ENCODE results near the gene KCNJ1. TPM values are rescaled to one million over a fixed set of nuclear protein-coding genes. Genes with fewer than 3 reads are reported as not detected.

KCNJ1 gene
- total RNA-seq, 1 donor from 2014 or later: under 0.01 TPM

- no peak for TF ChIP-seq CTCF (IDR thresholded peaks at IDR 0.05; ENCODE audit: insufficient read depth, low read length, severe bottlenecking)
- Histone ChIP-seq H3K36me3 (ENCODE audit: control insufficient read depth, insufficient read depth, low read length) (no peaks in the 10 kb centered on the region), H3K4me3 (ENCODE audit: low read depth, low read length) (no peak overlapping the region), H3K27me3 (ENCODE audit: control insufficient read depth, insufficient read depth, low read length) (no peaks in the 10 kb centered on the region)
- DNase-seq (ENCODE audit: low read depth): peak; percentile 68
- FAIRE-seq: no peak
Observed at GRCh38 chr11:128865490-128865889, 1.6 kb downstream of the KCNJ1 start.

- Histone ChIP-seq H3K27me3 (ENCODE audit: control insufficient read depth, insufficient read depth, low read length) (no peaks in the 10 kb centered on the region), H3K4me3 (ENCODE audit: low read depth, low read length) (no peak overlapping the region), H3K36me3 (ENCODE audit: control insufficient read depth, insufficient read depth, low read length) (no peaks in the 10 kb centered on the region)
- no peak for TF ChIP-seq CTCF (IDR thresholded peaks at IDR 0.05; ENCODE audit: insufficient read depth, low read length, severe bottlenecking)
- DNase-seq (ENCODE audit: low read depth) (peak; percentile 39), FAIRE-seq (no peak)
Observed at GRCh38 chr11:128862908-128863660, 4.0 kb downstream of the KCNJ1 start.

DNA sequence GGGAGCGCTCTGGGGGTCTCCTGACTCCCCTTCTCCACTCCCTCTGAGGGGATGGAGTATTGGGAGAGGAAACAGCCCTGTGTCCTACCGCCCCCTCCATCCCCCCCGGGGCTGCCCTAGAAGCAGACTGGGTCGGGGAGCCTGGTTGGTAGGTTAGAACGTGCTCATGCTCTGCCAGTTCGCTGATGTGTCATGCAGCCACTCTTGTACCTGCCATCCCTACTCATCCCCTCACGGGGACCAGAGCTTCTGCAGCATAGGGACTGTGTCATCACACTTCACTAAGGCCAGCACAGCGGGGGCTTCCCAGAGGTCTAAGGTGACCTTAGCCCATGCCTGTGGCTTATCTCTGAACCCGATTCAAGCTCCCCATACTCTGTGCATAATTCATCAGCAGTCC is 4.7 kb downstream of the KCNJ1 start:
- TF ChIP-seq CTCF (IDR thresholded peaks at IDR 0.05; ENCODE audit: insufficient read depth, low read length, severe bottlenecking): no peak
- FAIRE-seq: no peak

GRCh38 chr11:128860571-128861361 is 6.3 kb downstream of the KCNJ1 start:
- no peak for FAIRE-seq
- no peaks in the 10 kb centered on the region for H3K36me3 ChIP-seq (ENCODE audit: control insufficient read depth, insufficient read depth, low read length)
- TF ChIP-seq CTCF (IDR thresholded peaks at IDR 0.05; ENCODE audit: insufficient read depth, low read length, severe bottlenecking): no peak
- peaks cover 2% of the 10 kb centered on the region for H3K27me3 ChIP-seq (ENCODE audit: control insufficient read depth, insufficient read depth, low read length)
- no peak for DNase-seq (ENCODE audit: low read depth)
- H3K4me3 ChIP-seq (ENCODE audit: low read depth, low read length): no peak overlapping the region

More for the DNA sequence above, 4.7 kb downstream of the KCNJ1 start:
- H3K4me3 ChIP-seq (ENCODE audit: low read depth, low read length): no peak overlapping the region
- no peaks in the 10 kb centered on the region for H3K27me3 ChIP-seq (ENCODE audit: control insufficient read depth, insufficient read depth, low read length)
- DNase-seq (ENCODE audit: low read depth): no peak
- no peaks in the 10 kb centered on the region for H3K36me3 ChIP-seq (ENCODE audit: control insufficient read depth, insufficient read depth, low read length)

GRCh38 chr11:128859563-128860441 is 7.3 kb downstream of the KCNJ1 start:
- H3K27me3 ChIP-seq (ENCODE audit: control insufficient read depth, insufficient read depth, low read length): peaks cover 2% of the 10 kb centered on the region
- H3K4me3 ChIP-seq (ENCODE audit: low read depth, low read length): no peak overlapping the region
- no peaks in the 10 kb centered on the region for H3K36me3 ChIP-seq (ENCODE audit: control insufficient read depth, insufficient read depth, low read length)
- peak; percentile 98 for TF ChIP-seq CTCF (IDR thresholded peaks at IDR 0.05; ENCODE audit: insufficient read depth, low read length, severe bottlenecking)
- DNase-seq (ENCODE audit: low read depth) (peak; percentile 52), FAIRE-seq (no peak)

Measured in bronchial epithelial cell (primary cell).